HEK293 (cell line): ENCODE results near the gene MLPH.

Experiments
- REST ChIP-seq: fragments of 450-650 bp; formaldehyde crosslinking; IDR thresholded peaks from 2 replicates; pipeline ENCODE4 v1.5.1; 2016; ENCODE audit warnings: missing biosample characterization, missing genetic modification characterization
- ZNF629 ChIP-seq: fragments of 450-650 bp; formaldehyde crosslinking; IDR thresholded peaks from 2 replicates; pipeline ENCODE4 v1.5.1; 2017; ENCODE audit warnings: missing biosample characterization, missing genetic modification characterization

- TF ChIP-seq REST (tag by site-specific recombination): no peak
- TF ChIP-seq ZNF629 (tag by site-specific recombination): no peak
Measured at GRCh38 chr2:237596520-237597195, 109.6 kb downstream of the MLPH start.
